ENCODE measurements around the gene DRC7. TPM values are rescaled to one million over a fixed set of nuclear protein-coding genes. Genes with fewer than 3 reads are reported as not detected.

Gene DRC7
- total and polyA plus RNA-seq, 2 donors from 2014 or later, result 1.8 to 3.2 TPM

DNA sequence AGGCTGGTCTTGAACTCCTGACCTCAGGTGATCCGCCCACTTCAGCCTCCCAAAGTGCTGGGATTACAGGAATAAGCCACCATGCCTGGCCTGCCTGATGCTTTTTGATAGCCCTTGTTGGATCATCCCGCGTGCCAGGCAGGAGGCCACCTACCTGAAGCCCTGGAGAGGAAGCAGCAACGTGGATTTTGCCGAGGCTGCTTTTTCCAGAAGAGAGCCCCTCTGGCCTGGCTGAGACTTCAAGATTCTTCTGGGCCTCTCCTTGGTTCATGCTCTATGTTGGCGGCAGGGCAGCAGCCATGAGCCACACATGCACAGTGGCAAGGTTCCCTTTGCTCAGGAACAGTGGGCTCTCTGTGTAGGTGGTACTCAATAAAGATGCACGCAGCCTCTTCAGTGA lies 52.5 kb downstream of the DRC7 start:
- H3K9me3 ChIP-seq (ENCODE audit: control insufficient read depth in 2 of 3, insufficient read depth in 1 of 3, low read length in 3 of 3), result no peaks in the 10 kb centered on the region
- TF ChIP-seq, protein P1, sequence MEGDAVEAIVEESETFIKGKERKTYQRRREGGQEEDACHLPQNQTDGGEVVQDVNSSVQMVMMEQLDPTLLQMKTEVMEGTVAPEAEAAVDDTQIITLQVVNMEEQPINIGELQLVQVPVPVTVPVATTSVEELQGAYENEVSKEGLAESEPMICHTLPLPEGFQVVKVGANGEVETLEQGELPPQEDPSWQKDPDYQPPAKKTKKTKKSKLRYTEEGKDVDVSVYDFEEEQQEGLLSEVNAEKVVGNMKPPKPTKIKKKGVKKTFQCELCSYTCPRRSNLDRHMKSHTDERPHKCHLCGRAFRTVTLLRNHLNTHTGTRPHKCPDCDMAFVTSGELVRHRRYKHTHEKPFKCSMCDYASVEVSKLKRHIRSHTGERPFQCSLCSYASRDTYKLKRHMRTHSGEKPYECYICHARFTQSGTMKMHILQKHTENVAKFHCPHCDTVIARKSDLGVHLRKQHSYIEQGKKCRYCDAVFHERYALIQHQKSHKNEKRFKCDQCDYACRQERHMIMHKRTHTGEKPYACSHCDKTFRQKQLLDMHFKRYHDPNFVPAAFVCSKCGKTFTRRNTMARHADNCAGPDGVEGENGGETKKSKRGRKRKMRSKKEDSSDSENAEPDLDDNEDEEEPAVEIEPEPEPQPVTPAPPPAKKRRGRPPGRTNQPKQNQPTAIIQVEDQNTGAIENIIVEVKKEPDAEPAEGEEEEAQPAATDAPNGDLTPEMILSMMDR (IDR thresholded peaks at IDR 0.05; ENCODE audit: borderline replicate concordance, extremely low read depth, insufficient read depth), result no peak
- H3K27ac ChIP-seq (ENCODE audit: low read depth in 2 of 2, low read length in 2 of 2), result no peak overlapping the region
- no peak overlapping the region for H3K9ac ChIP-seq (ENCODE audit: low read length in 3 of 3)
- no peaks in the 10 kb centered on the region for H3K27me3 ChIP-seq (ENCODE audit: control insufficient read depth, insufficient read depth, low read length)
- no peaks in the 10 kb centered on the region for H3K4me1 ChIP-seq (ENCODE audit: control insufficient read depth in 2 of 3, insufficient read depth in 2 of 3, low read depth in 1 of 3, low read length in 3 of 3)
- DNase-seq (no peak), FAIRE-seq (no peak)
- H3K36me3 ChIP-seq (ENCODE audit: control insufficient read depth in 2 of 3, insufficient read depth in 3 of 3, low read length in 3 of 3), result no peaks in the 10 kb centered on the region
- intact Hi-C loops (cut with DNase I), result no loop called here
- no peak overlapping the region for H3K4me3 ChIP-seq (ENCODE audit: low read length in 3 of 3)

DNA sequence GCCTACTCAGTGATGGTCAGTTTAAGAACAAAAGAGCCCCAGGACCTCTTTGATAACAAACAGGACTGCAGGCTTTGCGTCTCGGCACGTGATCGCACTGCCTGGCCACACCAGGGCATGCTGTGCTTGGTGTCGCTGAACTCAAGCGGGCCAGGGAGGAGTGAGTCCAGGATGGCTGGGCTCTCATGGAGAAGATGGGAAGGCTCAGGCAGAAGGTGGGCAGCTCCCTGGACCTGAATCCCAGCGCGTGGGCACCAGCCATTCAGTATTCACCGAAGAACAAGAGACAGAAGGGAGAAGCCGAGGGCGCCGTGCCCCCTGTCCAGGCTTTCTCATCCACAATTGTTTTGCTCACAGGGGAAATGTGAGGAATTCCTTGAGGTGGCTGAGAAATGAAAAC lies 52.9 kb downstream of the DRC7 start:
- Histone ChIP-seq H3K4me1 (ENCODE audit: control insufficient read depth in 2 of 3, insufficient read depth in 2 of 3, low read depth in 1 of 3, low read length in 3 of 3) (no peaks in the 10 kb centered on the region), H3K9me3 (ENCODE audit: control insufficient read depth in 2 of 3, insufficient read depth in 1 of 3, low read length in 3 of 3) (no peaks in the 10 kb centered on the region), H3K9ac (ENCODE audit: low read length in 3 of 3) (no peak overlapping the region), H3K27ac (ENCODE audit: low read depth in 2 of 2, low read length in 2 of 2) (no peak overlapping the region), H3K27me3 (ENCODE audit: control insufficient read depth, insufficient read depth, low read length) (no peaks in the 10 kb centered on the region), H3K4me3 (ENCODE audit: low read length in 3 of 3) (no peak overlapping the region), H3K36me3 (ENCODE audit: control insufficient read depth in 2 of 3, insufficient read depth in 3 of 3, low read length in 3 of 3) (no peaks in the 10 kb centered on the region)
- no peak for DNase-seq
- intact Hi-C loops (cut with DNase I), result no loop called here
- TF ChIP-seq, protein P1 (IDR thresholded peaks at IDR 0.05; ENCODE audit: borderline replicate concordance, extremely low read depth, insufficient read depth), result no peak
- FAIRE-seq, result no peak

DNA sequence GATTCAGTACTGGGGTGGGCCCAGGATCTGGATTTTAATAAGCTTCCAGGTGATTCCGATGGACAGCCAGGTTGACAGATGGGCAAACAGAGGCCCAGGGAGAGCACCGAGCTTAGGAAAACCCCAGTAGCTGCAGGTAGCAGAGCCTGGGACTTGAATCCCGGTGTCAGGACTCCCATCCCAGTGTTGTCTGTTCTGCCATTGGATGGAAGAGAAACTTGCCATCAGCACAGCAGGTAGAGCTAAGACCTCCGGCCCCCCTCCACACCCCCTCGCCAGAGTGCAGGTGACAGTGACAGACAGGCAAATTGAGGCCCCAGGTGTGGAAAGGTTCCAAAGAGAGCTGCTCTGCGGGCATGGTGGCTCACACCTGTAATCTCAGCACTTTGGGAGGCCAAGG lies 53.4 kb downstream of the DRC7 start:
- DNase-seq, result no peak
- H3K36me3 ChIP-seq (ENCODE audit: control insufficient read depth in 2 of 3, insufficient read depth in 3 of 3, low read length in 3 of 3), result no peaks in the 10 kb centered on the region
- intact Hi-C loops (cut with DNase I), result no loop called here

More for the DNA sequence above, 53.4 kb downstream of the DRC7 start:
- TF ChIP-seq, protein P1 (IDR thresholded peaks at IDR 0.05; ENCODE audit: borderline replicate concordance, extremely low read depth, insufficient read depth), result no peak
- no peaks in the 10 kb centered on the region for H3K9me3 ChIP-seq (ENCODE audit: control insufficient read depth in 2 of 3, insufficient read depth in 1 of 3, low read length in 3 of 3)
- no peaks in the 10 kb centered on the region for H3K4me1 ChIP-seq (ENCODE audit: control insufficient read depth in 2 of 3, insufficient read depth in 2 of 3, low read depth in 1 of 3, low read length in 3 of 3)
- FAIRE-seq, result no peak
- no peak overlapping the region for H3K27ac ChIP-seq (ENCODE audit: low read depth in 2 of 2, low read length in 2 of 2)
- H3K4me3 ChIP-seq (ENCODE audit: low read length in 3 of 3), result no peak overlapping the region
- no peak overlapping the region for H3K9ac ChIP-seq (ENCODE audit: low read length in 3 of 3)
- H3K27me3 ChIP-seq (ENCODE audit: control insufficient read depth, insufficient read depth, low read length), result no peaks in the 10 kb centered on the region

Data from kidney (tissue), 14 donors.